Common myeloid progenitor, CD34-positive (primary cell): ENCODE data around the gene DISC1.
"Not testable (repeated sequence)": the region's sequence is repeated elsewhere in the genome, so short reads cannot be mapped to it uniquely, and the experiment has no call there.

ENCODE experiments used
- CTCF ChIA-PET: fragments of 350-600 bp; sonication (Branson Sonifier 250); formaldehyde crosslinking; loops from one replicate; lab custom pipeline; 2021; ENCODE audit warnings: antibody characterized with exemption; lab: Charles Lee
- POLR2A ChIA-PET: fragments of 350-600 bp; sonication (Branson Sonifier 250); formaldehyde crosslinking; loops from one replicate; lab custom pipeline; 2021; ENCODE audit warnings: antibody characterized with exemption; lab: Charles Lee
- DNase-seq, 3 donors: peaks; one replicate each; pipeline versions ENCODE4 v3.0.0 to v3.0.0-alpha.2; 2013
- H3K27ac ChIP-seq, 2 experiments: 1 replicate in 1 of 2; 2 replicates in 1 of 2; pipeline ENCODE4 v1.7.0; 2013; ENCODE audit warnings: inconsistent platforms in 2 of 2, low read length in 2 of 2, mild to moderate bottlenecking in 2 of 2, low read depth in 1 of 2, moderate library complexity in 1 of 2; ENCODE audit not compliant: severe bottlenecking in 2 of 2, insufficient read depth in 1 of 2, poor library complexity in 1 of 2
- H3K27me3 ChIP-seq, 5 experiments: replicated peaks in 2 of 5; 1 replicate in 3 of 5; 2 replicates in 2 of 5; pipeline versions ENCODE4 v1.6.1 to v1.7.0; 2013; ENCODE audit warnings: low read length in 4 of 5, mild to moderate bottlenecking in 2 of 5, moderate library complexity in 2 of 5, inconsistent platforms in 1 of 5; ENCODE audit not compliant: insufficient read depth in 5 of 5, control insufficient read depth in 4 of 5
- H3K36me3 ChIP-seq, 4 experiments: 1 replicate in 2 of 4; 2 replicates in 2 of 4; pipeline versions ENCODE4 v1.6.1 to v1.7.0; 2013; ENCODE audit warnings: low read length in 3 of 4, control low read depth in 1 of 4, mild to moderate bottlenecking in 1 of 4; ENCODE audit not compliant: control insufficient read depth in 4 of 4, insufficient read depth in 4 of 4
- H3K4me1 ChIP-seq, 4 experiments: 1 replicate in 3 of 4; 2 replicates in 1 of 4; pipeline versions ENCODE4 v1.6.1 to v1.7.1; 2013; ENCODE audit warnings: low read length in 3 of 4, mild to moderate bottlenecking in 3 of 4, control low read depth in 1 of 4, inconsistent platforms in 1 of 4, moderate library complexity in 1 of 4; ENCODE audit not compliant: control insufficient read depth in 4 of 4, insufficient read depth in 4 of 4; ENCODE audit errors: control extremely low read depth in 1 of 4
- H3K4me3 ChIP-seq, 7 experiments: 1 replicate in 4 of 7; 2 replicates in 3 of 7; pipeline versions ENCODE4 v1.5.1 to v1.7.0; 2013; ENCODE audit warnings: mild to moderate bottlenecking in 7 of 7, low read length in 6 of 7, moderate library complexity in 6 of 7, inconsistent platforms in 2 of 7, low read depth in 2 of 7, control low read depth in 1 of 7; ENCODE audit not compliant: insufficient read depth in 4 of 7, control insufficient read depth in 1 of 7; ENCODE audit errors: extremely low read depth in 1 of 7
- H3K9me3 ChIP-seq, 5 experiments: 1 replicate in 4 of 5; 2 replicates in 1 of 5; pipeline versions ENCODE4 v1.6.1 to v1.7.1; 2013; ENCODE audit warnings: low read length in 4 of 5, mild to moderate bottlenecking in 2 of 5, inconsistent platforms in 1 of 5, low read depth in 1 of 5, moderate library complexity in 1 of 5; ENCODE audit not compliant: control insufficient read depth in 4 of 5, insufficient read depth in 2 of 5; ENCODE audit errors: control extremely low read depth in 1 of 5
- WGBS: methylation state at CpG from one replicate; pipeline ENCODE4 v1.1.5; 2013; ENCODE audit not compliant: insufficient coverage; 5-methylcytosine and 5-hydroxymethylcytosine counted together

DISC1 gene

DNA sequence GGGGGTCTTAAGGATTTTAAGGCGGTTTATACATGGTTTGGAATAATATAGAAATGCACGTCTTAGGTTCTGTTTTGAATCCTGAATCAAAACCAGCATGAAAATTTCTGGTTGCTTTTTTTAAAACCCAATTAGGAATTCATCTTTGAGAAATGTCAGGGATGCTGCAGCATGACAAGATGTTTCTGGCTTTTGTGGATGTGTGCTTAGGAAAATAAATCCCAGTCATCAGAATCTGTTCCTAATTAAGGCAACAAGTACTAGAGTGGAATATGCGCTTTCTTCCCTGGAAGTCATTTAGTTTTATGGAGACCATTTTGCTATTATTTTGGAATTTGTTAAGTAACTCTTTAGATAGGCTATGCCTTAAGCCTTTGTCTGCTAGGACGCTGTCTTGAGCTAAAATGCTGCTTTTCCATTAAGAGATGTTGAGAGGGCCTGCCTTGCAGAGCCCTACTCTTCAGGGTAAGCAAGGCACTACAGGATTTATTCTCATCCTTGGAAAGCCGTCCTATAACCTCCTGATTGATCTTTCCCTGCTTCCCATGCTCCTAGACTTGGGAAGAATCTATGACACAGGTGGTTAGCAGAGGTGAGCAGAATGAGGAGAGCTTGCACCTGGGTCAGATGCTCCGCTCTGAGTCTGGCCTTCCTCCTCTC lies 332.8 kb downstream of the DISC1 start:
- ChIA-PET CTCF (interaction anchor here (1.1 kb wide), 1 partner anchor 92 kb away, joined by 3 read pairs; no protein-coding TSS in a partner anchor), POLR2A (no interaction called here)
- H3K4me1 ChIP-seq: no peaks in the 10 kb centered on the region
- H3K4me3 ChIP-seq: no peak overlapping the region
- H3K36me3 ChIP-seq: peaks cover 2 to 24% (median 9%) of the 10 kb centered on the region in 4 experiments
- H3K27me3 ChIP-seq: no peaks in the 10 kb centered on the region
- H3K27ac ChIP-seq: no peak overlapping the region
- H3K9me3 ChIP-seq: peaks cover 0 to 8% (median 0%) of the 10 kb centered on the region in 5 experiments
- WGBS: 100% methylated on average over 4 of the region's 6 CpGs
- no peak for DNase-seq

DNA sequence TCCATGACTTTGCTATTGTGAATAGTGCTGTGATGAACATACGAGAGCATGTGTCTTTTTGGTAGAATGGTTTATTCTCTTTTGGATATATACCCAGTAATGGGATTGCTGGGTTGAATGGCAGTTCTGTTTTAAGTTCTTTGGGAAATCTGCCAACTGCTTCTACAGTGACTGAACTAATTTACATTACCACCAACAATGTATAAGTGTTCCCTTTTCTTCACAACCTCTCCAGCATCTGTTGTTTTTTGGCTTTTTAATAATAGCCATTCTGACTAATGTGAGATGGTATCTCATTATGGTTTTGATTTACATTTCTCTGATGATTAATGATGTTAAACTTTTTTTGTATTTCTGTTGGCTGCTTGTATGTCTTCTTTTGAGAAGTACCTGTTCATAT lies 335.2 kb downstream of the DISC1 start:
- H3K27me3 ChIP-seq, H3K4me1 ChIP-seq, CTCF ChIA-PET, DNase-seq, H3K4me3 ChIP-seq, POLR2A ChIA-PET, H3K27ac ChIP-seq, H3K9me3 ChIP-seq: not testable (repeated sequence)
- no CpG with 5 or more reads among the region's 1 CpG for WGBS
- peaks cover 5 to 24% (median 9%) of the 10 kb centered on the region in 4 experiments for H3K36me3 ChIP-seq

DNA sequence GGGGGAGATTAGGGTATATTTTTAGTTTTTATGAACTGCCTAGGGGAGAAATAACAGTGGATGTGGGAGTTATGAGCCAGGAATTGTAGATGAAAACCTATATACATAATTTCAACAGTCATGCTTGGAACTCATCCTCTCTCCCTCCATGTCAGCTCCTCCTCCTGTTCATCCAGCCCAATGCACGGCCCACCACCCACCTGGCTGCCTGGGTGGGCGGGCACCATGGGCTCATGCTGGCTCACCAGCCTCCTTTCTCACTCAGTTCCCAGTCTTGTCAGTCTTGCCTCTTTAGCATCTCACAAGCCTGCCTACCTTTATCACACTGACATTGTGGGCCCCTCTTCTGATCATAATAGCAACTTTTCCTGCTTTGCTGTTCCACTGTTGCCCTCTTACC lies 336.0 kb downstream of the DISC1 start:
- 100% methylated on average over 2 of the region's 2 CpGs for WGBS
- Histone ChIP-seq H3K9me3 (peaks cover 0 to 8% (median 0%) of the 10 kb centered on the region in 5 experiments), H3K36me3 (peaks cover 5 to 24% (median 9%) of the 10 kb centered on the region in 4 experiments), H3K4me1 (no peaks in the 10 kb centered on the region), H3K27ac (no peak overlapping the region), H3K27me3 (no peaks in the 10 kb centered on the region), H3K4me3 (no peak overlapping the region)
- DNase-seq: no peak
- POLR2A ChIA-PET: no interaction called here
- CTCF ChIA-PET: no interaction called here

DNA sequence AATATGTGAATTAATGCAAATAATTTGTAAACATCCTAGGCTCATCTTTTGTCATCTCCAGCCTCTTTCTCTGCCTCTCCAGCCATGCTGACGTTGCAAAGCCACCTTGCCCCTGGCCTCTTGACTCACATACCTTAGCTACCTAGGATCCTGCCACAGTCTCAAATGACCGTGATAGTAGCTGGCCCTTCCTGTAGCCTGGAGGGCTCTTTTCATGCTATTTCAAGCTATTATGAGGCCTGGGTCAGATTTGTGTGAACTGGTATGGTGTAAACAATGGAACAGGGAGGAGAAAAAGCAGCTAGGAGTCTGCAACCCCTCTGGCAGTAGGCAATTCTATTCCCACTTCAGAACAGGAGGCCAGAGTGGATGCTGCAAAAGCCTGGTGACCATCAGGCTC lies 337.7 kb downstream of the DISC1 start:
- Histone ChIP-seq H3K27ac (no peak overlapping the region), H3K4me1 (no peaks in the 10 kb centered on the region), H3K36me3 (peaks cover 5 to 26% (median 8%) of the 10 kb centered on the region in 4 experiments), H3K27me3 (no peaks in the 10 kb centered on the region), H3K4me3 (no peak overlapping the region), H3K9me3 (peaks cover 0 to 8% (median 0%) of the 10 kb centered on the region in 5 experiments)
- WGBS: 100% methylated on average over 1 of the region's 2 CpGs
- POLR2A ChIA-PET: no interaction called here
- DNase-seq: no peak
- CTCF ChIA-PET: no interaction called here

DNA sequence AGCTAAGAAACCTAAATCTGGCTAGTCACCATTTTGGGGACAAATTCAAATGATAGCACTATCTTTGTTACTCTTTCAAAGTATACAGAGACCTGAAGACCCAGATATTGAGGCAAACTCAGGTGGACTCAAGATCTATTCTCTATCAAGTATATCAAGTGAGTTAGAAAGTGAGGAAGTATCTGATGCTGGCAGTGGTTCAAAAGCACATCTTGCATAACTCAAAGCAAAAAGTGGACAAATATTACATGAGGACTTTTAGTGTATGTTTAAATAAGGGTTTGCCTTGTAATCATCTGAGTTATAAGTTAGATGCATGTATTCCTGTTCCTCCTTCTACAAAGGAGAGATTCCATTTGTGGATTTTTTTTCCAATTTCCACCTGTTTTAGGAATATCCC lies 338.4 kb downstream of the DISC1 start:
- ChIA-PET POLR2A (no interaction called here), CTCF (no interaction called here)
- Histone ChIP-seq H3K4me3 (no peak overlapping the region), H3K9me3 (peaks cover 0 to 8% (median 0%) of the 10 kb centered on the region in 5 experiments), H3K27ac (no peak overlapping the region), H3K4me1 (no peaks in the 10 kb centered on the region), H3K36me3 (peaks cover 2 to 20% (median 6%) of the 10 kb centered on the region in 4 experiments), H3K27me3 (no peaks in the 10 kb centered on the region)
- peak in 2 of 3 donors; percentile 2 to 5 for DNase-seq

DNA sequence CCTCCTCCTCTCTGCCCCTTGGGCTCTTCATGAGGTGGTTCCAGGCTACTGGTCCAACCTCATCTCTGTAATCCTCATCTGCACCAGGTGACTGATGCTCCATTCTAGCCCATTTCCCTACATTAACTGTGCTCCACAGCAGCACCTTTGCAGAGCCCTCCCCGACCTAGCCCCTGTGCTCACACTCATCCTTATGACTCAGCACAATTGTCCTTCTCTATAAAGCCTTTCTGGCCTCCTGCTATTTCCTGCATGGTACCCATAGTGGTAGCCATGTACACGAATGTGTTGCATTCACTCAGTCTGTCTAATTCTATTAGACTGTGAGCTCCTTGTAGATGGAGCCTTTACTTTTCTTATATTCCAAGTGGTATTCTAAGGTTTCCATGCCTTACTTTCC lies 339.0 kb downstream of the DISC1 start:
- no peak for DNase-seq

DNA sequence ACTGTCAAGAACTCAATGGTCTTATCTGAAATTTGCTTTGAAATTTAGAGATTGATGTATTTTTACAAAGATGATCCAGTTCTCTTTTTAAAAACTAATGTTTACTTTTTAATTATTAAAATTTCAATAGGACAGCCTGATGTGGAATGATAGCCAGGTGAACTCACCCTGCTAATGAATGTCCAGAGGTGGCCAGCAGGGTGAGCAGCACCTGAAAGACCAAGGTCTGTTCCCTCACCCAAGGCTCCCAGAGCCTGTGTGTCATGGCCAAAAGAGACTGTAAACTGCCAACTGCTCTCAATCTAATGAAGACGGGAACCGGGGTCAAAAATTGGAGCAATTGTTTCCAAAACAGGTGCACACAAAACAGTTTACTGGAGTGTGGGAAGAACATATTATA lies 340.4 kb downstream of the DISC1 start:
- POLR2A ChIA-PET: no interaction called here
- Histone ChIP-seq H3K4me1 (peaks cover 0 to 5% (median 2%) of the 10 kb centered on the region in 4 experiments), H3K27me3 (no peaks in the 10 kb centered on the region), H3K9me3 (no peaks in the 10 kb centered on the region), H3K27ac (no peak overlapping the region), H3K36me3 (peaks cover 0 to 3% (median 2%) of the 10 kb centered on the region in 4 experiments), H3K4me3 (no peak overlapping the region)
- no CpG with 5 or more reads among the region's 2 CpGs for WGBS
- CTCF ChIA-PET: no interaction called here
- no peak for DNase-seq

More for the DNA sequence above, 339.0 kb downstream of the DISC1 start:
- peaks cover 0 to 8% (median 0%) of the 10 kb centered on the region in 5 experiments for H3K9me3 ChIP-seq
- CTCF ChIA-PET: no interaction called here
- no peak overlapping the region for H3K27ac ChIP-seq
- H3K4me3 ChIP-seq: no peak overlapping the region
- no peaks in the 10 kb centered on the region for H3K27me3 ChIP-seq
- WGBS: 100% methylated on average over 2 of the region's 2 CpGs
- H3K36me3 ChIP-seq: peaks cover 2 to 14% (median 3%) of the 10 kb centered on the region in 4 experiments
- POLR2A ChIA-PET: no interaction called here
- H3K4me1 ChIP-seq: no peaks in the 10 kb centered on the region
